T-cell (primary cell): ENCODE data around the gene FITM2. TPM values are rescaled to one million over a fixed set of nuclear protein-coding genes. Genes with fewer than 3 reads are reported as not detected.

Source experiments
- ATAC-seq, 4 experiments: fragments of 200-7000 bp in 3 of 4; fragments of 150-1000 bp in 1 of 4; cut with Tn5 transposase; replicated peaks in 1 of 4; 1 replicate in 3 of 4; 2 replicates in 1 of 4; pipeline ENCODE4 v1.10.0; 2021; ENCODE audit warnings: moderate library complexity in 3 of 4, mild to moderate bottlenecking in 2 of 4, moderate number of reproducible peaks in 1 of 4
- CTCF ChIA-PET, 2 donors: fragments of 300-600 bp; sonication (Branson Sonifier 250); formaldehyde crosslinking; loops; one replicate each; lab custom pipeline; 2022; ENCODE audit warnings: antibody characterized with exemption in 2 of 2; lab: Charles Lee
- POLR2A ChIA-PET, 2 donors: fragments of 300-600 bp; sonication (Branson Sonifier 250); formaldehyde crosslinking; loops; one replicate each; lab custom pipeline; 2022; ENCODE audit warnings: antibody characterized with exemption in 2 of 2; lab: Charles Lee
- DNase-seq, 35 experiments: peaks; one replicate each; pipeline versions ENCODE4 v3.0.0 to v3.0.0-alpha.2; 2013 to 2023
- H3K27ac ChIP-seq: one replicate; pipeline ENCODE4 v1.5.1; 2013; ENCODE audit warnings: low read length
- H3K27me3 ChIP-seq, 2 experiments: replicated peaks in 1 of 2; 1 replicate in 1 of 2; 2 replicates in 1 of 2; pipeline versions ENCODE4 v1.6.1 to v1.7.0; 2013; ENCODE audit warnings: low read length in 1 of 2, mixed read lengths in 1 of 2; ENCODE audit not compliant: control insufficient read depth in 2 of 2, insufficient read depth in 2 of 2; ENCODE audit errors: extremely low read depth in 1 of 2
- H3K36me3 ChIP-seq, 2 donors: 1 replicate in 1 of 2; 2 replicates in 1 of 2; pipeline versions ENCODE4 v1.6.1 to v1.7.0; 2013; ENCODE audit warnings: low read length in 1 of 2; ENCODE audit not compliant: control insufficient read depth in 2 of 2, insufficient read depth in 1 of 2; ENCODE audit errors: extremely low read depth in 1 of 2
- H3K4me1 ChIP-seq, 2 experiments: 1 replicate in 1 of 2; 2 replicates in 1 of 2; pipeline versions ENCODE4 v1.6.1 to v1.7.0; 2013; ENCODE audit warnings: low read length in 2 of 2, mixed read lengths in 1 of 2; ENCODE audit not compliant: insufficient read depth in 2 of 2, control insufficient read depth in 1 of 2; ENCODE audit errors: extremely low read depth in 1 of 2
- H3K4me3 ChIP-seq, 2 donors: 1 replicate in 1 of 2; 2 replicates in 1 of 2; pipeline versions ENCODE4 v1.5.1 to v1.7.0; 2013; ENCODE audit warnings: mild to moderate bottlenecking in 2 of 2, low read length in 1 of 2, moderate library complexity in 1 of 2; ENCODE audit not compliant: control insufficient read depth in 1 of 2; ENCODE audit errors: extremely low read depth in 1 of 2
- H3K9me3 ChIP-seq: 2 replicates; pipeline ENCODE4 v1.7.0; 2013
- H3K27ac Mint-ChIP-seq, 2 donors: one replicate each; pipeline ENCODE4 v1.8.0; 2020 to 2021; ENCODE audit warnings: mild to moderate bottlenecking in 2 of 2, mixed read lengths in 2 of 2
- H3K27me3 Mint-ChIP-seq, 2 donors: one replicate each; pipeline ENCODE4 v1.8.0; 2021 to 2022; ENCODE audit warnings: mixed read lengths in 2 of 2
- H3K36me3 Mint-ChIP-seq: one replicate; pipeline ENCODE4 v1.8.0; 2021; ENCODE audit warnings: mixed read lengths
- H3K4me1 Mint-ChIP-seq, 3 donors: one replicate each; pipeline ENCODE4 v1.8.0; 2020 to 2022; ENCODE audit warnings: mixed read lengths in 3 of 3, mild to moderate bottlenecking in 1 of 3
- H3K4me3 Mint-ChIP-seq, 3 donors: one replicate each; pipeline ENCODE4 v1.8.0; 2020 to 2022; ENCODE audit warnings: mild to moderate bottlenecking in 3 of 3, mixed read lengths in 3 of 3, moderate library complexity in 3 of 3
- H3K9me3 Mint-ChIP-seq, 3 donors: one replicate each; pipeline ENCODE4 v1.8.0; 2020 to 2022; ENCODE audit warnings: mixed read lengths in 3 of 3
- WGBS: methylation state at CpG from one replicate; pipeline ENCODE4 v1.1.5; 2013; ENCODE audit warnings: missing lambda C conversion rate; ENCODE audit not compliant: insufficient coverage; 5-methylcytosine and 5-hydroxymethylcytosine counted together
- total RNA-seq, 35 experiments: library from RNA in 6 of 35; stranded (reverse) in 6 of 35; fragments of 120-200 nt in 1 of 35; gene quantifications; one replicate each; pipeline versions ENCODE4 v1.2.1 to v1.2.4 and lab custom pipeline; 2013 to 2026

FITM2 gene
- total RNA-seq, 5 donors from 2014 or later (not counting 1 experiment from before 2014, with no cell fraction given): 4.5 to 7.4 (median 6.2) TPM

- Mint-ChIP-seq H3K27me3 (no peaks in the 10 kb centered on the region), H3K27ac (no peak overlapping the region), H3K4me1 (no peaks in the 10 kb centered on the region), H3K4me3 (no peak overlapping the region), H3K36me3 (peaks cover 5% of the 10 kb centered on the region), H3K9me3 (no peaks in the 10 kb centered on the region)
- Histone ChIP-seq H3K4me1 (no peaks in the 10 kb centered on the region), H3K36me3 (no peaks in the 10 kb centered on the region), H3K4me3 (no peak overlapping the region), H3K9me3 (no peaks in the 10 kb centered on the region), H3K27ac (no peak overlapping the region), H3K27me3 (no peaks in the 10 kb centered on the region)
- DNase-seq (no peak), ATAC-seq (no peak)
- CTCF ChIA-PET: interaction anchor here (0.6 to 1.5 kb wide), 2 partner anchors 30 to 65 kb away, joined by 3 read pairs; no protein-coding TSS in a partner anchor
- 100% methylated on average over 1 of the region's 3 CpGs for WGBS
- POLR2A ChIA-PET: no interaction called here
Measured at GRCh38 chr20:44282192-44282591, 28.8 kb downstream of the FITM2 start.

- no peak overlapping the region for H3K4me3 Mint-ChIP-seq
- H3K36me3 ChIP-seq: no peaks in the 10 kb centered on the region
- ATAC-seq (no peak), DNase-seq (no peak)
- peaks cover 0 to 8% (median 0%) of the 10 kb centered on the region in 3 donors for H3K4me1 Mint-ChIP-seq
- no peak overlapping the region for H3K27ac ChIP-seq
- ChIA-PET CTCF (no interaction called here), POLR2A (no interaction called here)
- no CpG with 5 or more reads among the region's 2 CpGs for WGBS
- H3K4me3 ChIP-seq: no peak overlapping the region
- H3K36me3 Mint-ChIP-seq: peaks cover 5% of the 10 kb centered on the region
- H3K27me3 ChIP-seq: no peaks in the 10 kb centered on the region
- H3K4me1 ChIP-seq: no peaks in the 10 kb centered on the region
- H3K9me3 Mint-ChIP-seq: no peaks in the 10 kb centered on the region
- H3K9me3 ChIP-seq: no peaks in the 10 kb centered on the region
- H3K27ac Mint-ChIP-seq: no peak overlapping the region
- no peaks in the 10 kb centered on the region for H3K27me3 Mint-ChIP-seq
Measured at GRCh38 chr20:44280387-44280786, 30.6 kb downstream of the FITM2 start.

GRCh38 chr20:44279228-44279627 is 31.8 kb downstream of the FITM2 start:
- ChIA-PET POLR2A (no interaction called here), CTCF (no interaction called here)
- no peak overlapping the region for H3K27ac ChIP-seq
- Mint-ChIP-seq H3K27ac (no peak overlapping the region), H3K27me3 (no peaks in the 10 kb centered on the region), H3K9me3 (no peaks in the 10 kb centered on the region), H3K36me3 (peaks cover 5% of the 10 kb centered on the region), H3K4me3 (no peak overlapping the region), H3K4me1 (peaks cover 0 to 8% (median 0%) of the 10 kb centered on the region in 3 donors)
- no peaks in the 10 kb centered on the region for H3K36me3 ChIP-seq
- ATAC-seq (no peak), DNase-seq (no peak)
- no peaks in the 10 kb centered on the region for H3K9me3 ChIP-seq
- no peak overlapping the region for H3K4me3 ChIP-seq
- H3K4me1 ChIP-seq: no peaks in the 10 kb centered on the region
- H3K27me3 ChIP-seq: no peaks in the 10 kb centered on the region
- WGBS: 91% methylated on average over 7 of the region's 11 CpGs

GRCh38 chr20:44274303-44275017 is 36.5 kb downstream of the FITM2 start:
- Mint-ChIP-seq H3K9me3 (no peaks in the 10 kb centered on the region), H3K4me1 (peaks cover 0 to 8% (median 0%) of the 10 kb centered on the region in 3 donors), H3K4me3 (no peak overlapping the region), H3K27me3 (no peaks in the 10 kb centered on the region), H3K27ac (no peak overlapping the region), H3K36me3 (peaks cover 10% of the 10 kb centered on the region)
- no peak for DNase-seq
- Histone ChIP-seq H3K36me3 (no peaks in the 10 kb centered on the region), H3K4me1 (no peaks in the 10 kb centered on the region), H3K9me3 (no peaks in the 10 kb centered on the region), H3K27me3 (no peaks in the 10 kb centered on the region), H3K4me3 (no peak overlapping the region), H3K27ac (no peak overlapping the region)
- ATAC-seq: no peak
- ChIA-PET POLR2A (no interaction called here), CTCF (no interaction called here)
- 85% methylated on average over 8 of the region's 11 CpGs for WGBS

GRCh38 chr20:44273231-44274215 is 37.5 kb downstream of the FITM2 start:
- no peak for DNase-seq
- ChIA-PET POLR2A (no interaction called here), CTCF (interaction anchor here in 1 of 2 donors (0.6 to 1.6 kb wide), 2 partner anchors 8 to 58 kb away, joined by 3 to 4 read pairs; no protein-coding TSS in a partner anchor)
- H3K36me3 ChIP-seq: no peaks in the 10 kb centered on the region
- Mint-ChIP-seq H3K9me3 (no peaks in the 10 kb centered on the region), H3K27ac (no peak overlapping the region), H3K36me3 (peaks cover 15% of the 10 kb centered on the region), H3K4me1 (peaks cover 0 to 8% (median 0%) of the 10 kb centered on the region in 3 donors), H3K27me3 (no peaks in the 10 kb centered on the region), H3K4me3 (no peak overlapping the region)
- no peaks in the 10 kb centered on the region for H3K4me1 ChIP-seq
- H3K4me3 ChIP-seq: no peak overlapping the region
- WGBS: 82% methylated on average over 7 of the region's 10 CpGs
- H3K9me3 ChIP-seq: no peaks in the 10 kb centered on the region
- no peak for ATAC-seq
- H3K27me3 ChIP-seq: no peaks in the 10 kb centered on the region
- H3K27ac ChIP-seq: no peak overlapping the region

DNA sequence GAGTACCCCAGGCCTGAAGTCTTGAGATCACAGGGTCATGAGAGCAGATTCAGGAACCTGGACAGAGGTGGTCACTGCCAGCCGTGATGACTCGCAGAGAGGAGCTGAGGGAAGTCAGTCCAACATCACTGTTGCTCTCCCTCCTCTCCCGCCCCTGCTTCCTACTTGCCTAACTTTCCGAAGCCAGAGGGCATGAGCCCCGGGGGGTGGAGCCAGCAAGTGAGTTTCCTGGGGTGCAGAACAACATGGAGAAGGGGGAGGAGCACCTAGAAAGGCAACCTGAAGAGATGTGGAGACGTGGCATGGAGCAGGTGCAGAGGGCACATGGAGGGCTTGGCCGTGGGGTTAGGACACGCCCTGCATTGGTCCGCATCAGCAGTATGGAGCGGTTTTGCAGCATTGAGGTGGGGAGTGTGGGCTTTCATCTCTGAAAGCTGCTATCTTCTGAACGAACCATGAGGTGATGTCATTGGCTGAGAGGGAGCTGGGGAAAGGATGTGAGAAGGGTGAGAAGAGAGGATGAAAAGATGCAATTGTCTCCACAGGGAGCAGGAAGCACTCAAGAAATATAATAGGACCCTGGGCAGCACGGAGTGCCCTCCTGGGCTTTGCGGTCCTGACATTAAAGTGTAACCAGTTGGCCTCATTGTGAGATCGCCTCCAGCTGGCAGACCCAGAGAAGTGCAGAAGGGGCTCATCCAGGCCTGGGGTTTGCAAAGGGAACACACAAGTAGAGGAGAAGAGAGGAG is 38.9 kb downstream of the FITM2 start:
- ChIA-PET CTCF (interaction anchor here (1.1 to 1.6 kb wide), 2 partner anchors 54 to 56 kb away, joined by 3 to 4 read pairs; no protein-coding TSS in a partner anchor), POLR2A (no interaction called here)
- ATAC-seq (no peak), DNase-seq (peak in 7 of 35 experiments; percentile 3 to 35 (median 7))
- Mint-ChIP-seq H3K27me3 (no peaks in the 10 kb centered on the region), H3K4me1 (peaks cover 0 to 8% (median 0%) of the 10 kb centered on the region in 3 donors), H3K9me3 (no peaks in the 10 kb centered on the region), H3K4me3 (no peak overlapping the region), H3K36me3 (peaks cover 12% of the 10 kb centered on the region), H3K27ac (no peak overlapping the region)
- Histone ChIP-seq H3K27me3 (no peaks in the 10 kb centered on the region), H3K27ac (no peak overlapping the region), H3K9me3 (no peaks in the 10 kb centered on the region), H3K36me3 (no peaks in the 10 kb centered on the region), H3K4me1 (no peaks in the 10 kb centered on the region), H3K4me3 (no peak overlapping the region)
- 77% methylated on average over 9 of the region's 14 CpGs for WGBS
